GM15510 (cell line): ENCODE data around the gene PRKD1.

Experiments
- POLR2A ChIP-seq: IDR thresholded peaks from 3 replicates; pipeline ENCODE4 v1.6.1; 2011; ENCODE audit warnings: borderline replicate concordance; ENCODE audit not compliant: insufficient read length; ENCODE audit errors: extremely low read depth

The PRKD1 gene

DNA sequence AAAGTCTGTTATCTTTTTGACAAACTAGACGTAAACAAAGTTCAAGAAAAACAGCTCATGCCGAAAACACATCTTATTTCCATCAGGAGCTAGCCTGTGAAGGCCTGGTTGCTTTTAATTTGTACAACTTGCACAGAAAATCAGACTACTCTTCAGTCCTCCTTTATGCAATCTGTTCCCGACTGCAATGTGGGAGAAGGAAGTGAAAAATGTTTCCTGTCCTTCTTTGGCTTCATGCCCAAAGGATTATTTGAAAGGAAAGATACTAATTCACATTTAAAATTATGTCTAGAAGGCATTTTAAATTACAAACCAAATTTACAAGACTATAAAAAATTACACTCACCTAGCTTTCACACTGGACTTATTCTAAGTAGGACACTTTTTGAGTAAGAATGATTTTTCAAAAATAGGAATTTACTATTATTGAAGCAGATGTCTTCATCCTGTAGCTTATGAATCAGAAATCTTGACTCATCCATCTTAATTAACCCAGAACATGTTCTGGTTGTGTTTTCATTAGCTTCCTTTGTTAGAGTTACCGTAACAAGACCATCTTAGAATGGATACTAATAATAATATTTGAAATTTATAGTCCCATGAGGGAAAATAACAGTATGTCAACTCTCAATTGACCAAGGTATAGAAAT lies 272.6 kb downstream of the PRKD1 start:
- TF ChIP-seq POLR2A = no peak

DNA sequence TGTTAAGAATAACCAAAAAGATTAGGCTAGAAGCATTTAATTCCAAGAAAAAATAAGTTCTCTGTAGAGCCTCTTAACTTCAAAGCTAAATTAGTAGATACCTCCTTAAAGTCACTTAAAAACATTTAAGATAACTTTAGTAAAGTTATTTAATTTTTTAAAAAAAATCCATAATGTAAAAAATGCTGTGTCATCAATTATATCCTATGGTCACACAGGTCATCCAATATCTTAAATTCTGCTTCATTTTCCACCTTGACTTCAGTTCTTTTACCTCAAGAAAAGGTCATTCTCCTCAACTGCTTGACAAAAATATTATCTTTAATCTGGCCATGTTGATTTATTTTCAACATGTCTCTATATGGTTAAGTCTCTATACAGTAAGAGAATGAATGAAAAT lies 274.3 kb downstream of the PRKD1 start:
- no peak for TF ChIP-seq POLR2A

GRCh38 chr14:29652571-29652970 lies 275.1 kb downstream of the PRKD1 start:
- no peak for TF ChIP-seq POLR2A

GRCh38 chr14:29650554-29651269 lies 276.9 kb downstream of the PRKD1 start:
- TF ChIP-seq POLR2A = no peak

DNA sequence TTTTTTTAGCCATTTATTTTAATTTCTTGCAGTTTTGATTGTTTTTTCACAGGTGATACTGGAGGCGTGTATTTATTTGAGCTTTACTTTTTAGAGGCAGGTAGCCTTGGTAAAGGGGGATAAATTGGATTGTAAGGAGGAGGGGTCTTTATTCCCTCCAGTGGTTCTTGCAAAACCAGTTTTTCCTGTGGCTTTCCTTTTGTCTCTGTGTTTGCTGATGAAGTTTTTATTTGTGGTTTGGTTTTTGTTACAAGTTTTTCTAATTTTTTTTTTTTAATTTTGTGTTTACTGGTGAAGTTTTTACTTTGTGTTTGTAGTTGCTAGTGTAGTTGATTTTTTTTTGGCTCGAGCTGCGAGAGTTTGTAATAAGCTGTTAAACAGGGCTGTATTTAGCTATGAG lies 278.5 kb downstream of the PRKD1 start:
- TF ChIP-seq POLR2A = no peak

GRCh38 chr14:29648045-29648444 lies 279.6 kb downstream of the PRKD1 start:
- no peak for TF ChIP-seq POLR2A

- TF ChIP-seq POLR2A = no peak
Observed at GRCh38 chr14:29645117-29645516, 282.5 kb downstream of the PRKD1 start.

DNA sequence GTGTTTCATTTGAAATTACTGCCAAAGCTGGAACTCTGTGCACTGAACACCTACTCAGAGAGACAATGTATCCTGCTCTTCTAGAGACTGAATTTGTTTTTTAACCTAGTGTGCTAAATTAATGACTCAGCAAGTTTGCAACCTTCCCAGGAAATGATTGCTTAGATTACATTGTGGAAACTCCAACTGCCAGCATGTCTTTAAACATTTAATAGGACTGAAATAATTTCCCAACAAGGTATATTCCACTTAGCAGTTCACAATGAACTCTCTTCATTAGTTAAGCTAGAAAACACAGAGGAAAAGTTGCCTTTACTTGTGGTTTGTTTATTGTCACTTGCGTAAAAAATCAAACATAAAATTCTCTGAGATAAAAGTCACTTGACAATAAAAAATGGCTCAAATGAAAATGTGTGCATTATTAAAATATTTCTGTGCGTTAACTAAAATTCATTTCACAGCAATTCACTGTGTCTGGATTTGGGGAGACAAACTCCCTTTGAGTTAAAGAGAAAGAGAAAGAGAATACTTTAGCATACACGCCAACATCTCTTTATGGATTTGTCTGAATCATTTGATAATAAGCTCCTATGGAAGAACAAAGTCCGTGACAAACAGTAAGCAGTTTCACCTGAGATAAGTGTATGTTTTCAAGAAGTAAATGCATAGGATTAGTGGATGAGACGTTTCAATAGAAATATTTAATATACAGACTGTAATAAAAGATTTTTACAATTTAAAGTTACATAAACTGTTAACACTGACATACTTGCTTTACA lies 284.0 kb downstream of the PRKD1 start:
- TF ChIP-seq POLR2A = no peak

- no peak for TF ChIP-seq POLR2A
Observed at GRCh38 chr14:29637411-29637810, 290.2 kb downstream of the PRKD1 start.

DNA sequence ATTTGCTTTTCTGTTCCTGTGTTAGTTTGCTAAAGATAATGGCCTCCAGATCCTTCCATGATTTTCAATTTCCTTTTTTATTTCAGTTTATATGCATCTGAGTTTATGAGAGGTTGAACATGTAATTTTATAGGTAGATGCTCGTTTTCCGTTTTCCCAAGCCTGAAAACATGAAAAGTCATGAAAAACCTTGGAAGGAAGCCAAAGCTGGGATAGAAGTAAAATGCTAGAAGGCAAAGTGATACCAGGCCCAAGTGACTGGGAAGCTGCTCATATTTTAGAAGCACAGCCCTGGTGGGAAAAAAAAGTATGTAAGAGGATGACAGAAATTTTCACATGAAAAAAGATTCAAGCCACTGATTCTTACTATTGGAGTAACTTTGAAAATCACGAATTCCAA lies 290.8 kb downstream of the PRKD1 start:
- TF ChIP-seq POLR2A = no peak

GRCh38 chr14:29630566-29631160 lies 297.0 kb downstream of the PRKD1 start:
- no peak for TF ChIP-seq POLR2A

- TF ChIP-seq POLR2A = no peak
Observed at GRCh38 chr14:29629839-29630238, 297.8 kb downstream of the PRKD1 start.

- no peak for TF ChIP-seq POLR2A
Observed at GRCh38 chr14:29627137-29627536, 300.5 kb downstream of the PRKD1 start.

- TF ChIP-seq POLR2A = no peak
Observed at GRCh38 chr14:29618323-29619067, 309.2 kb downstream of the PRKD1 start.

GRCh38 chr14:29616922-29617321 lies 310.7 kb downstream of the PRKD1 start:
- TF ChIP-seq POLR2A = no peak

- TF ChIP-seq POLR2A = no peak
Observed at GRCh38 chr14:29608861-29609260, 318.8 kb downstream of the PRKD1 start.

GRCh38 chr14:29607169-29607568 lies 320.5 kb downstream of the PRKD1 start:
- no peak for TF ChIP-seq POLR2A
